Pancreas (tissue), 10 donors: ENCODE data around the gene CALCB. TPM values are rescaled to one million over a fixed set of nuclear protein-coding genes. Genes with fewer than 3 reads are reported as not detected.

Source experiments
- ATAC-seq, 4 donors: fragments of 200-7000 bp; cut with Tn5 transposase; one replicate each; pipeline versions ENCODE4 v1.8.0 to v1.9.1; 2020; ENCODE audit warnings: mild to moderate bottlenecking in 4 of 4, moderate library complexity in 4 of 4
- DNase-seq, 6 donors: peaks; one replicate each; pipeline ENCODE4 v3.0.0-alpha.2; 2020
- FAIRE-seq: peaks from 2 replicates; lab custom pipeline; 2012; peaks lifted over from hg19 to GRCh38; lab: Jason Lieb, UNC
- H3K27ac ChIP-seq, 4 donors: fragments of 200-600 bp; sonication (generic); 1 replicate in 3 of 4; 2 replicates in 1 of 4; pipeline versions ENCODE4 v1.5.0 to v1.8.0; 2020
- H3K27me3 ChIP-seq, 4 donors: fragments of 200-600 bp; one replicate each; pipeline ENCODE4 v1.8.0; 2021
- H3K36me3 ChIP-seq, 3 donors: fragments of 200-600 bp; sonication (generic) in 1 of 3; one replicate each; pipeline versions ENCODE4 v1.5.0 to v1.8.0; 2020 to 2021
- H3K4me1 ChIP-seq, 3 donors: fragments of 200-600 bp; one replicate each; pipeline ENCODE4 v1.8.0; 2021
- H3K4me3 ChIP-seq, 4 donors: fragments of 200-600 bp; sonication (generic) in 2 of 4; one replicate each; pipeline versions ENCODE4 v1.5.0 to v1.8.0; 2020 to 2021
- H3K9me3 ChIP-seq, 4 donors: fragments of 200-600 bp; one replicate each; pipeline ENCODE4 v1.8.0; 2021
- WGBS, 2 donors: extraction: QIAGEN DNeasy Blood & Tissue Kit; methylation state at CpG; one replicate each; pipeline ENCODE4 v1.1.7; 2013; 5-methylcytosine and 5-hydroxymethylcytosine counted together
- intact Hi-C, 3 donors: fragments of 100-400 bp; cut with DNase I; formaldehyde crosslinking; loops; one replicate each; pipeline versions ENCODE4 v1.11.1 to v1.14.2; 2022
- polyA plus RNA-seq, 2 donors: library from polyadenylated mRNA; stranded (reverse); fragments of 200-250 nt; gene quantifications; one replicate each; pipeline ENCODE4 v1.2.3, GENCODE V29; 2013
- total RNA-seq, 6 donors: library from RNA; stranded (reverse); fragmentation: NEBNext Ultra II Directional in 4 of 6; extraction: Animal tissue kit (Norgen Biotek cat#: 25700) in 4 of 6; gene quantifications; one replicate each; pipeline versions ENCODE4 v1.2.1 to v1.2.4, GENCODE V29; 2021 to 2023
- TF ChIP-seq, protein P1 (sequence below), 4 donors: fragments of 200-600 bp; sonication (generic) in 3 of 4; IDR thresholded peaks; one replicate each; pipeline versions ENCODE4 v1.5.0 to v1.8.0; 2021; ENCODE audit warnings: antibody characterized with exemption in 4 of 4
- donor health status: healthy with polysubstance abuse.
- donor health status: DM: no; HTN: no; CAD: no; lungs with moderate emphysema.
- donor health status: DM: no; HTN: no; CAD: no.
- donor health status: control.
- donor health status: control.
- donor health status: Bipolar disorder and iron deficiency.
- donor health status: DM: yes; HTN: yes; CAD: no.
- donor health status: DM: no; HTN: no; CAD: no.
- donor health status: DM: no; HTN: no; CAD: no.
- donor health status: DM: yes; HTN: yes; CAD: no.

Gene CALCB
- total and polyA plus RNA-seq, 8 donors = 0.83 to 2.6 (median 1.2) TPM

DNA sequence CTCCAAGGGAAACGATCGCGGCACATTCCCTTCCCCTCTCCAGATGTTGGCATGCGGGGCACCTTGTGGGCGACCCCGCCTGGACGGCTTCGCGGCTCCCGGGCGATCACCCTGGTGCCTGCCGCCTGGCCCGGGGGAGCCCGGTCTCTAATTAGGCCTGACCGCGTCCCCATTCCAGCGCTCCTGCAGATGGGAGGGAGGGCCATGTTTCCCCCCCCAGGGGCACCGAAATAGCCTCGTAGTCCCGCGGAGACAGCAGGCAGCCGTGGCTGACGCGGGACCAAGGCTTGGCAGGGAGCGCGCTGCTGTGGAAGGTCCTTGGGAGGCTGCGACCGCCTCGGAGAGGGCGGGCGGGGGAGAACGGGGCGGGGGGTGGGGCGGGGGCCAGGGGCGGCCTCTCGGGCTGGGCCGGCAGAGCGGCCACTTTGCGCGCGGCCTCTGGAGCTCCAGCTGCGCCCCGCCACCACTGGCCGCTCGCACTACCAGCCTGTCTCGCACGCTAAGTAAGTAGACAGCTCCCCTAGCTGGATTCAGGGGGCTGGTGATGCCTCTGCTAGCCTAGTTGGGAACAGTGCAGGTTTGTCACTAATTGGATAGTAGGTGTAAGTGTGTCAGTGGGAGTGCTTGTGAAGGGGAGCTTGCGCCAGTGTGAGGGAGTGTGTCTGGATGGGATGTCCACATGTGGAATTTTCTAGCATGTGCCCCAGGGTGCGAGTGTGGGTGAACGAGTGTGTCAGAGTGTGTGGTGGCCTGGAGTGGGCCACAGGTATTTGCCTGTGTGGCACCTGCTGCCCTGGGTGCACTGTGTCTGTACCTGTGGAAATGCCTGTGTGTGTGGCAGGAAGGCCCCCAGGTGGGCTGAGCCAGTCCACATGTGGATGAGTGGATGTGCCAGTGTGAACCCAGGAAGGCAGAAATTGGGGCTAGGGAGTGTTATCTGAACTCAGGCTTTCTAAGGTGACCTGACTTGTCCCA, 41.4 kb downstream of the CALCB start, which contains the start of gene INSC:
INSC (plus strand) TSS at position 423 of the 975 bp plus-strand sequence. CDS start 34,252 bp downstream, outside the sequence.
- TF ChIP-seq, protein P1, sequence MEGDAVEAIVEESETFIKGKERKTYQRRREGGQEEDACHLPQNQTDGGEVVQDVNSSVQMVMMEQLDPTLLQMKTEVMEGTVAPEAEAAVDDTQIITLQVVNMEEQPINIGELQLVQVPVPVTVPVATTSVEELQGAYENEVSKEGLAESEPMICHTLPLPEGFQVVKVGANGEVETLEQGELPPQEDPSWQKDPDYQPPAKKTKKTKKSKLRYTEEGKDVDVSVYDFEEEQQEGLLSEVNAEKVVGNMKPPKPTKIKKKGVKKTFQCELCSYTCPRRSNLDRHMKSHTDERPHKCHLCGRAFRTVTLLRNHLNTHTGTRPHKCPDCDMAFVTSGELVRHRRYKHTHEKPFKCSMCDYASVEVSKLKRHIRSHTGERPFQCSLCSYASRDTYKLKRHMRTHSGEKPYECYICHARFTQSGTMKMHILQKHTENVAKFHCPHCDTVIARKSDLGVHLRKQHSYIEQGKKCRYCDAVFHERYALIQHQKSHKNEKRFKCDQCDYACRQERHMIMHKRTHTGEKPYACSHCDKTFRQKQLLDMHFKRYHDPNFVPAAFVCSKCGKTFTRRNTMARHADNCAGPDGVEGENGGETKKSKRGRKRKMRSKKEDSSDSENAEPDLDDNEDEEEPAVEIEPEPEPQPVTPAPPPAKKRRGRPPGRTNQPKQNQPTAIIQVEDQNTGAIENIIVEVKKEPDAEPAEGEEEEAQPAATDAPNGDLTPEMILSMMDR (IDR thresholded peaks at IDR 0.05) = no peak
- no peak within 1 kb of the TSS for H3K27ac ChIP-seq
- no peaks in the 10 kb centered on the region for H3K36me3 ChIP-seq
- no peaks in the 10 kb centered on the region for H3K9me3 ChIP-seq
- FAIRE-seq = no peak
- DNase-seq = peak in 4 of 6 donors; percentile 6 to 62 (median 44)
- WGBS, 2 donors = 10% methylated on average over 34 to 50 of the region's 50 CpGs
- peak within 1 kb of the TSS in 3 of 4 donors; percentile 1 to 39 (median 26) for H3K4me3 ChIP-seq
- intact Hi-C loops = no loop called here
- H3K27me3 ChIP-seq = no peaks in the 10 kb centered on the region
- ATAC-seq = peak; percentile 55 to 81 (median 68)
- H3K4me1 ChIP-seq = no peaks in the 10 kb centered on the region

- intact Hi-C loops = no loop called here
Measured at GRCh38 chr11:15115686-15116085, 42.3 kb downstream of the CALCB start.

GRCh38 chr11:15117751-15118150, 44.4 kb downstream of the CALCB start:
- TF ChIP-seq, protein P1 (IDR thresholded peaks at IDR 0.05) = no peak
- H3K27ac ChIP-seq = no peak overlapping the region
- 82 to 84% methylated on average over 4 of the region's 4 CpGs for WGBS, 2 donors
- H3K36me3 ChIP-seq = no peaks in the 10 kb centered on the region
- no peak overlapping the region for H3K4me3 ChIP-seq
- H3K9me3 ChIP-seq = no peaks in the 10 kb centered on the region
- FAIRE-seq (no peak), DNase-seq (no peak), ATAC-seq (no peak)
- intact Hi-C loops = no loop called here
- no peaks in the 10 kb centered on the region for H3K4me1 ChIP-seq
- H3K27me3 ChIP-seq = no peaks in the 10 kb centered on the region

More at GRCh38 chr11:15115686-15116085, 42.3 kb downstream of the CALCB start:
- Histone ChIP-seq H3K27ac (no peak overlapping the region), H3K9me3 (no peaks in the 10 kb centered on the region), H3K4me3 (no peak overlapping the region), H3K27me3 (no peaks in the 10 kb centered on the region), H3K36me3 (no peaks in the 10 kb centered on the region), H3K4me1 (no peaks in the 10 kb centered on the region)
- ATAC-seq (no peak), FAIRE-seq (no peak), DNase-seq (no peak)
- TF ChIP-seq, protein P1 (IDR thresholded peaks at IDR 0.05) = no peak
- 95 to 96% methylated on average over 5 of the region's 5 CpGs for WGBS, 2 donors

DNA sequence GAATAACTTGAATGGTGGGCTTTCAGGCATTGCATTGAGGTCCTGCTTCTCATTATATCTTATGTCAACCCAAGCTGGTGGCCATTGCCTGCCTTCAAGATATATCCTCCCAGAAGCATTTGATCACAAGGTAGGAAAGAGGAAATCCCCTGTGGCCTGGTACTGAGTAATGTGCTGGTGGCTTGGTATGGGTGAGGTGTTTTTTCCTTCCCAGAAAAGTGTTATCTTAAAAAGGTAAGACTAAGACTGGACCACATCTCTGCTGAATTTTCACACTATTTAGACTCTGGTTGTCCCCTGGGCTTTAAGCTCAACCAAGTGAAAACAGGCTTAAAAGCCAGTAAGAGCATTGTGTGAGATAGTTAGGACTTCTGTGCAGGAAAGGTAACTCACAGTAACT, 45.0 kb downstream of the CALCB start:
- H3K4me1 ChIP-seq = no peaks in the 10 kb centered on the region
- no peak for FAIRE-seq
- ATAC-seq = peak in 1 of 4 donors; percentile 61
- no peaks in the 10 kb centered on the region for H3K36me3 ChIP-seq
- TF ChIP-seq, protein P1 (IDR thresholded peaks at IDR 0.05) = no peak
- H3K27ac ChIP-seq = no peak overlapping the region
- no peaks in the 10 kb centered on the region for H3K27me3 ChIP-seq
- no peak overlapping the region for H3K4me3 ChIP-seq
- H3K9me3 ChIP-seq = no peaks in the 10 kb centered on the region
- intact Hi-C loops = no loop called here
- DNase-seq = no peak
